Panc1 (cell line): ENCODE data around the gene ALKBH7. TPM values are rescaled to one million over a fixed set of nuclear protein-coding genes. Genes with fewer than 3 reads are reported as not detected.
A peak's percentile ranks its signal among the peaks of the same experiment; 100 is the strongest.

Experiments
- ATAC-seq: fragments of 200-7000 bp; cut with Tn5 transposase; 2 replicates; pipeline ENCODE4 v1.9.1; 2020; ENCODE audit warnings: mild to moderate bottlenecking, moderate library complexity
- BruUV-seq: library from RNA; stranded (reverse); fragments of 400-500 nt; replicated peaks from 2 replicates; lab custom pipeline; 2021; lab: Mats Ljungman, UMichigan
- CTCF ChIA-PET: fragments of 300-600 bp; sonication (Branson Sonifier 250); formaldehyde crosslinking; loops from one replicate; lab custom pipeline; 2022; ENCODE audit warnings: antibody characterized with exemption; lab: Charles Lee
- POLR2A ChIA-PET: fragments of 300-600 bp; sonication (Branson Sonifier 250); formaldehyde crosslinking; loops from one replicate; lab custom pipeline; 2022; ENCODE audit warnings: antibody characterized with exemption; lab: Charles Lee
- DNase-seq: peaks from one replicate; pipeline ENCODE4 v3.0.0-alpha.2; 2010; ENCODE audit warnings: low read depth, low spot score
- H3K27ac ChIP-seq: 2 replicates; pipeline ENCODE4 v1.5.1; 2011; ENCODE audit warnings: mild to moderate bottlenecking, low read length, inconsistent platforms
- H3K27me3 ChIP-seq: fragments of 200-500 bp; sonication (Bioruptor generic); 2 replicates; pipeline ENCODE4 v1.6.0; 2014; ENCODE audit warnings: low read length, inconsistent platforms; ENCODE audit not compliant: control insufficient read depth, insufficient read depth
- H3K36me3 ChIP-seq: fragments of 200-500 bp; sonication (Bioruptor generic); 2 replicates; pipeline ENCODE4 v1.5.1; 2014; ENCODE audit warnings: inconsistent platforms, mild to moderate bottlenecking, low read length, moderate library complexity; ENCODE audit not compliant: control insufficient read depth, insufficient read depth
- H3K4me1 ChIP-seq: 2 replicates; pipeline ENCODE4 v1.5.1; 2011; ENCODE audit warnings: inconsistent platforms, mild to moderate bottlenecking, low read length, moderate library complexity; ENCODE audit not compliant: control insufficient read depth, insufficient read depth
- H3K4me3 ChIP-seq, 2 experiments: 2 replicates each; pipeline ENCODE4 v1.5.1; 2011 to 2012; ENCODE audit warnings: low read depth in 2 of 2, low read length in 2 of 2, mild to moderate bottlenecking in 2 of 2, inconsistent platforms in 1 of 2, moderate library complexity in 1 of 2
- H3K9me3 ChIP-seq: fragments of 200-500 bp; sonication (Bioruptor generic); 2 replicates; pipeline ENCODE4 v1.5.1; 2014; ENCODE audit warnings: low read depth, mild to moderate bottlenecking, inconsistent platforms, low read length, moderate library complexity; ENCODE audit not compliant: control insufficient read depth, insufficient read depth
- CTCF ChIP-seq: fragments of 450-650 bp; IDR thresholded peaks from 2 replicates; pipeline ENCODE4 v1.5.1; 2017; ENCODE audit warnings: mild to moderate bottlenecking
- POLR2AphosphoS5 ChIP-seq: IDR thresholded peaks from 2 replicates; pipeline ENCODE4 v1.6.1; 2012; ENCODE audit warnings: mild to moderate bottlenecking, low read depth, low read length, moderate library complexity
- SIN3A ChIP-seq: IDR thresholded peaks from 2 replicates; pipeline ENCODE4 v1.6.1; 2012; ENCODE audit warnings: low read depth, mild to moderate bottlenecking, low read length, moderate library complexity, borderline replicate concordance; ENCODE audit not compliant: insufficient read depth
- TCF7L2 ChIP-seq: IDR thresholded peaks from 2 replicates; pipeline ENCODE4 v1.6.1; 2011; ENCODE audit warnings: mild to moderate bottlenecking, low read depth, low read length, inconsistent platforms
- in situ Hi-C: cut with HindIII; loops from 2 replicates; pipeline ENCODE4 v1.10.0; 2016; ENCODE audit warnings: low sequenced_read_pairs, low pct_unique_long_range_greater_than_20kb
- intact Hi-C: fragments of 100-400 bp; cut with micrococcal nuclease; formaldehyde crosslinking; loops from one replicate; pipeline ENCODE4 v1.10.0; 2022; ENCODE audit not compliant: unreplicated experiment
- total RNA-seq: library from RNA; stranded (reverse); gene quantifications from one replicate; pipeline ENCODE4 v1.2.1, GENCODE V29; 2021; ENCODE audit not compliant: unreplicated experiment

ALKBH7 gene
- total RNA-seq, 1 experiment from 2014 or later, result 65.0 TPM

- ATAC-seq (no peak), DNase-seq (no peak)
- no peak for TF ChIP-seq SIN3A
- no peak for TF ChIP-seq TCF7L2
- no peak for TF ChIP-seq CTCF
- Histone ChIP-seq H3K9me3 (no peaks in the 10 kb centered on the region), H3K27me3 (no peaks in the 10 kb centered on the region), H3K4me1 (no peaks in the 10 kb centered on the region), H3K4me3 (no peak overlapping the region), H3K27ac (no peak overlapping the region), H3K36me3 (peaks cover 3% of the 10 kb centered on the region; the same call in 1 of the 2 replicates)
- intact Hi-C loops (no loop called here), in situ Hi-C loops (no loop called here)
- ChIA-PET CTCF (no interaction called here), POLR2A (no interaction called here)
- BruUV-seq, result no TSS peak
Observed at GRCh38 chr19:6413291-6413690, 40.7 kb downstream of the ALKBH7 start.

- no peak for TF ChIP-seq POLR2AphosphoS5
- TF ChIP-seq CTCF, result no peak
- TF ChIP-seq TCF7L2, result no peak
- Histone ChIP-seq H3K27ac (no peak overlapping the region), H3K4me3 (no peak overlapping the region), H3K4me1 (no peaks in the 10 kb centered on the region), H3K36me3 (peaks cover 6% of the 10 kb centered on the region; the same call in 1 of the 2 replicates), H3K27me3 (no peaks in the 10 kb centered on the region), H3K9me3 (no peaks in the 10 kb centered on the region)
- ChIA-PET POLR2A (no interaction called here), CTCF (no interaction called here)
- BruUV-seq, result TSS peak; percentile 82
- intact Hi-C loops, result no loop called here
- DNase-seq (no peak), ATAC-seq (no peak)
- in situ Hi-C loops, result no loop called here
Observed at GRCh38 chr19:6413721-6414643, 41.4 kb downstream of the ALKBH7 start.

- BruUV-seq, result no TSS peak
- no peak overlapping the region for H3K27ac ChIP-seq
- no peaks in the 10 kb centered on the region for H3K27me3 ChIP-seq
- ATAC-seq (no peak), DNase-seq (no peak)
- ChIA-PET CTCF (no interaction called here), POLR2A (no interaction called here)
- peaks cover 6% of the 10 kb centered on the region; the same call in 1 of the 2 replicates for H3K36me3 ChIP-seq
- H3K9me3 ChIP-seq, result no peaks in the 10 kb centered on the region
- intact Hi-C loops, result no loop called here
- no peak for TF ChIP-seq POLR2AphosphoS5
- H3K4me1 ChIP-seq, result no peaks in the 10 kb centered on the region
- in situ Hi-C loops, result no loop called here
- H3K4me3 ChIP-seq, result no peak overlapping the region
Observed at GRCh38 chr19:6414793-6415590, 42.4 kb downstream of the ALKBH7 start.
